DOHH2 (cell line): ENCODE data around the gene GMDS.

Experiments used
- H3F3A ChIP-seq: fragments of 200-600 bp; sonication (generic), shearing (Covaris generic); 2 replicates; pipeline ENCODE4 v1.6.0; 2016; ENCODE audit warnings: antibody characterized with exemption, mild to moderate bottlenecking; ENCODE audit not compliant: control insufficient read depth, insufficient read depth
- H3K27ac ChIP-seq: fragments of 200-600 bp; sonication (generic); 2 replicates; pipeline ENCODE4 v1.5.1; 2014; ENCODE audit warnings: low read depth, mild to moderate bottlenecking, low read length, moderate library complexity
- H3K27me3 ChIP-seq: fragments of 200-600 bp; sonication (generic); 2 replicates; pipeline ENCODE4 v1.6.1; 2014; ENCODE audit warnings: mild to moderate bottlenecking, low read length, mixed read lengths; ENCODE audit not compliant: control insufficient read depth
- H3K36me3 ChIP-seq: fragments of 200-600 bp; sonication (generic); 2 replicates; pipeline ENCODE4 v1.6.1; 2014; ENCODE audit warnings: mild to moderate bottlenecking, low read length, moderate library complexity, mixed read lengths; ENCODE audit not compliant: control insufficient read depth
- H3K4me1 ChIP-seq: fragments of 200-600 bp; sonication (generic); 2 replicates; pipeline ENCODE4 v1.6.1; 2014; ENCODE audit warnings: mild to moderate bottlenecking, low read length, mixed read lengths; ENCODE audit not compliant: control insufficient read depth
- H3K4me2 ChIP-seq: fragments of 200-600 bp; sonication (generic); 2 replicates; pipeline ENCODE4 v1.6.0; 2014; ENCODE audit warnings: mild to moderate bottlenecking, low read length, moderate library complexity
- H3K4me3 ChIP-seq: fragments of 200-600 bp; sonication (generic); 2 replicates; pipeline ENCODE4 v1.5.1; 2014; ENCODE audit warnings: mild to moderate bottlenecking, low read length, mixed read lengths
- H3K79me2 ChIP-seq: fragments of 200-600 bp; sonication (generic); 2 replicates; pipeline ENCODE4 v1.6.1; 2014; ENCODE audit warnings: mild to moderate bottlenecking, low read length, mixed read lengths; ENCODE audit not compliant: control insufficient read depth
- H3K9me2 ChIP-seq: fragments of 200-600 bp; sonication (generic); replicated peaks from 2 replicates; pipeline ENCODE4 v1.6.1; 2014; ENCODE audit warnings: mild to moderate bottlenecking, low read length, mixed read lengths; ENCODE audit not compliant: control insufficient read depth
- H3K9me3 ChIP-seq: fragments of 200-600 bp; sonication (generic); 2 replicates; pipeline ENCODE4 v1.6.1; 2014; ENCODE audit warnings: antibody characterized with exemption, low read length, mixed read lengths; ENCODE audit not compliant: control insufficient read depth, insufficient read depth
- H4K20me1 ChIP-seq: fragments of 200-600 bp; sonication (generic); 2 replicates; pipeline ENCODE4 v1.6.0; 2014; ENCODE audit warnings: low read depth, mild to moderate bottlenecking, antibody characterized with exemption, low read length, moderate library complexity; ENCODE audit not compliant: control insufficient read depth, insufficient read depth
- CTCF ChIP-seq: fragments of 200-600 bp; sonication (generic); IDR thresholded peaks from one replicate; pipeline ENCODE4 v1.5.1; 2014; ENCODE audit warnings: antibody characterized with exemption, mild to moderate bottlenecking, low read depth, low read length; ENCODE audit not compliant: poor library complexity, severe bottlenecking
- EZH2phosphoT487 ChIP-seq: fragments of 200-600 bp; sonication (generic); IDR thresholded peaks from 2 replicates; pipeline ENCODE4 v1.6.1; 2017; ENCODE audit warnings: borderline replicate concordance, mild to moderate bottlenecking, antibody characterized with exemption, low read length, moderate library complexity, mixed read lengths

Gene GMDS

GRCh38 chr6:1686117-1687098 lies 559.0 kb downstream of the GMDS start:
- Histone ChIP-seq H3K4me2 (no peak overlapping the region), H3K79me2 (no peaks in the 10 kb centered on the region), H3K36me3 (no peaks in the 10 kb centered on the region), H3K27ac (no peak overlapping the region), H3K4me3 (no peak overlapping the region), H3F3A (no peaks in the 10 kb centered on the region), H3K27me3 (no peaks in the 10 kb centered on the region), H3K4me1 (no peaks in the 10 kb centered on the region), H4K20me1 (no peaks in the 10 kb centered on the region), H3K9me2 (no peaks in the 10 kb centered on the region), H3K9me3 (no peaks in the 10 kb centered on the region)
- TF ChIP-seq EZH2phosphoT487 = no peak
- peak; percentile 29 for TF ChIP-seq CTCF

GRCh38 chr6:1679688-1680068 lies 565.7 kb downstream of the GMDS start:
- Histone ChIP-seq H3K36me3 (no peaks in the 10 kb centered on the region), H3K9me3 (no peaks in the 10 kb centered on the region), H3K27ac (no peak overlapping the region), H4K20me1 (no peaks in the 10 kb centered on the region), H3K4me1 (no peaks in the 10 kb centered on the region), H3K4me2 (no peak overlapping the region), H3F3A (no peaks in the 10 kb centered on the region), H3K9me2 (no peaks in the 10 kb centered on the region), H3K27me3 (no peaks in the 10 kb centered on the region), H3K4me3 (no peak overlapping the region), H3K79me2 (no peaks in the 10 kb centered on the region)
- TF ChIP-seq CTCF (no peak), EZH2phosphoT487 (no peak)

- no peaks in the 10 kb centered on the region for H3F3A ChIP-seq
- H3K9me3 ChIP-seq = no peaks in the 10 kb centered on the region
- no peaks in the 10 kb centered on the region for H3K9me2 ChIP-seq
- H3K4me3 ChIP-seq = no peak overlapping the region
- no peaks in the 10 kb centered on the region for H3K36me3 ChIP-seq
- H3K27me3 ChIP-seq = no peaks in the 10 kb centered on the region
- no peaks in the 10 kb centered on the region for H3K79me2 ChIP-seq
- no peaks in the 10 kb centered on the region for H4K20me1 ChIP-seq
- no peak for TF ChIP-seq CTCF
- TF ChIP-seq EZH2phosphoT487 = no peak
- no peak overlapping the region for H3K4me2 ChIP-seq
- no peak overlapping the region for H3K27ac ChIP-seq
- no peaks in the 10 kb centered on the region for H3K4me1 ChIP-seq
Measured at GRCh38 chr6:1679031-1679687, 566.2 kb downstream of the GMDS start.
